BJ (cell line): ENCODE measurements around the gene JUND. TPM values are rescaled to one million over a fixed set of nuclear protein-coding genes. Genes with fewer than 3 reads are reported as not detected.
A peak's percentile ranks its signal among the peaks of the same experiment; 100 is the strongest.
"Not testable (repeated sequence)": the region's sequence is repeated elsewhere in the genome, so short reads cannot be mapped to it uniquely, and the experiment has no call there.

Experiments used
- CTCF ChIA-PET: fragments of 350-600 bp; formaldehyde crosslinking; extraction: SDS; loops from one replicate; lab custom pipeline; 2021; ENCODE audit warnings: antibody characterized with exemption, inconsistent platforms; lab: Yijun Ruan, JAX
- POLR2A ChIA-PET: fragments of 300-600 bp; sonication (Branson Sonifier 250); formaldehyde crosslinking; extraction: SDS; loops from one replicate; lab custom pipeline; 2021; ENCODE audit warnings: antibody characterized with exemption; lab: Charles Lee
- DNase-seq: peaks from one replicate; pipeline ENCODE4 v3.0.0-alpha.2; 2011; ENCODE audit warnings: low read depth
- H3K27me3 ChIP-seq: 2 replicates; pipeline ENCODE4 v1.6.0; 2011; ENCODE audit warnings: low read length; ENCODE audit not compliant: control insufficient read depth, insufficient read depth
- H3K36me3 ChIP-seq: 2 replicates; pipeline ENCODE4 v1.5.1; 2011; ENCODE audit warnings: low read length; ENCODE audit not compliant: control insufficient read depth, insufficient read depth
- H3K4me3 ChIP-seq: 2 replicates; pipeline ENCODE4 v1.5.1; 2011; ENCODE audit warnings: low read depth, mild to moderate bottlenecking, control low read depth, low read length
- CTCF ChIP-seq: IDR thresholded peaks from 2 replicates; pipeline ENCODE4 v1.5.1; 2011; ENCODE audit warnings: low read depth, mild to moderate bottlenecking, control low read depth, inconsistent platforms, low read length, moderate library complexity; ENCODE audit not compliant: insufficient read depth
- polyA plus RNA-seq: library from polyadenylated mRNA; depleted of rRNA; stranded (reverse); fragments of >200 nt; gene quantifications from 2 replicates; pipeline ENCODE4 v1.2.3, GENCODE V29; 2011

Gene JUND
- polyA plus RNA-seq, 1 experiment: 124 TPM

- H3K27me3 ChIP-seq: no peaks in the 10 kb centered on the region
- TF ChIP-seq CTCF: no peak
- ChIA-PET CTCF (interaction anchor here (1.1 to 13.4 kb wide), 4 partner anchors 13 to 83 kb away, joined by 3 to 252 read pairs (median 4); partner anchors contain the start of genes IQCN and JUND), POLR2A (no interaction called here)
- no peak overlapping the region for H3K4me3 ChIP-seq
- DNase-seq: no peak
- H3K36me3 ChIP-seq: no peaks in the 10 kb centered on the region
Observed at GRCh38 chr19:18326772-18327171, 45.4 kb upstream of the JUND start.

DNA sequence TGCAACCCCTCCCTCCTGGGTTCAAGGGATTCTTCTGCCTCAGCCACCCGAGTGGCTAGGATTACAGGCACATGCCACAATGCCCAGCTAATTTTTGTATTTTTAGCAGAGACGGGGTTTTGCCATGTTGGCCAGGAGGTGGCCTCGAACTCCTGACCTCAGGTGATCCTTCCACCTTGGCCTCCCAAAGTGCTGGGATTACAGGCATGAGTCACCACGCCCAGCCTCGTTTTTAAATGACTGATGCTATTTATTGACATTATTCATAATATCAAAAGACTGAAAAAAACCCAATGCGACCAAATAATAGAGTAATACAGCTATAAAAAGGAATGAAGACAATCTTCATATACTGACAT, 42.9 kb upstream of the JUND start:
- H3K27me3 ChIP-seq, H3K4me3 ChIP-seq, H3K36me3 ChIP-seq, DNase-seq, POLR2A ChIA-PET: not testable (repeated sequence)
- CTCF ChIA-PET: interaction anchor here (13.4 kb wide), 1 partner anchor 47 kb away, joined by 252 read pairs; the partner anchor contains the start of genes IQCN and JUND

- no peaks in the 10 kb centered on the region; the same call in 1 of the 2 replicates for H3K36me3 ChIP-seq
- H3K27me3 ChIP-seq: no peaks in the 10 kb centered on the region
- DNase-seq: peak; percentile 71
- peak within 1 kb of the TSS; percentile 74 for H3K4me3 ChIP-seq
- TF ChIP-seq CTCF: peak; percentile 22; the same call in 1 of the 2 replicates
- CTCF ChIA-PET: interaction anchor here (0.8 to 3.8 kb wide), 10 partner anchors 13 to 120 kb away, joined by 3 to 55 read pairs (median 4); partner anchors contain the start of genes JUND and RAB3A
- POLR2A ChIA-PET: interaction anchor here (0.7 to 1.3 kb wide), 4 partner anchors 18 to 47 kb away, joined by 3 to 16 read pairs (median 8); partner anchors contain the start of gene JUND
Observed at GRCh38 chr19:18322759-18323460, 41.5 kb upstream of the JUND start, which contains the start of gene LSM4. Gene LSM4, minus strand, starts transcription at chr19:18323076. Its CDS starts 56 bp downstream, at chr19:18323020.

DNA sequence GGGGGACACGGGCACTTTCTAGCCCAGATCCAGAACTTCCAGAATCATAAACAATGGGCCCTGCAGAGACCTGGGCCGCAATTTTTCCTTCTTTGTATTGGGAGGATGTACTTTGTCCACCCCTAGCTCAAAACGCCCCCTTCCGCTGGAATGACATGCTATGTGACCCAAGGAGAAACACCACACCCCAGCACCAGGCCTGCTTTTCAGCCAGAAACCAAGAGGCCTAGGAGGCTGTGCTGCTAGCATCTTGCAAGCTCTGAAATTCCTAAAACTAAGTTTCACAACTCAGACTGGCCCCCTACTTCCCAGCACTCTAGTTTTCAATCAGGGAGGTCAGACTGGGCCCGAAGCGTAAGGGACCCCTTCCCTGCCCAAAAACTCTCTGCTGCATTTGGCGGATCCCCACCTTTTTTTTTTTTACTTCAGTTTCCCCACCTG, 40.9 kb upstream of the JUND start:
- ChIA-PET POLR2A (interaction anchor here (0.7 to 1.3 kb wide), 6 partner anchors 17 to 47 kb away, joined by 3 to 16 read pairs (median 6); partner anchors contain the start of gene JUND), CTCF (interaction anchor here (0.8 to 3.8 kb wide), 11 partner anchors 12 to 119 kb away, joined by 3 to 55 read pairs (median 4); partner anchors contain the start of genes IQCN, JUND and RAB3A)
- DNase-seq: no peak
- H3K27me3 ChIP-seq: no peaks in the 10 kb centered on the region
- TF ChIP-seq CTCF: peak; percentile 39
- H3K4me3 ChIP-seq: peak overlapping the region; percentile 74
- H3K36me3 ChIP-seq: no peaks in the 10 kb centered on the region; the same call in 1 of the 2 replicates

- Histone ChIP-seq H3K36me3 (no peaks in the 10 kb centered on the region; the same call in 1 of the 2 replicates), H3K4me3 (peak overlapping the region; percentile 74), H3K27me3 (no peaks in the 10 kb centered on the region)
- ChIA-PET POLR2A (interaction anchor here (0.7 to 1.3 kb wide), 3 partner anchors 16 to 43 kb away, joined by 4 to 11 read pairs (median 7); partner anchors contain the start of gene JUND), CTCF (interaction anchor here (0.8 to 3.8 kb wide), 9 partner anchors 14 to 70 kb away, joined by 3 to 55 read pairs (median 5); partner anchors contain the start of genes IQCN and JUND)
- TF ChIP-seq CTCF: no peak
- DNase-seq: no peak
Observed at GRCh38 chr19:18321734-18322102, 40.3 kb upstream of the JUND start.
